Iris pigment epithelial cell (primary cell): ENCODE results near the gene SLC25A52.
"Not testable (repeated sequence)": the region's sequence is repeated elsewhere in the genome, so short reads cannot be mapped to it uniquely, and the experiment has no call there.

Experiments used
- DNase-seq: peaks from one replicate; pipeline ENCODE4 v3.0.0-alpha.2; 2011; ENCODE audit warnings: low read depth

SLC25A52 gene, protein sequence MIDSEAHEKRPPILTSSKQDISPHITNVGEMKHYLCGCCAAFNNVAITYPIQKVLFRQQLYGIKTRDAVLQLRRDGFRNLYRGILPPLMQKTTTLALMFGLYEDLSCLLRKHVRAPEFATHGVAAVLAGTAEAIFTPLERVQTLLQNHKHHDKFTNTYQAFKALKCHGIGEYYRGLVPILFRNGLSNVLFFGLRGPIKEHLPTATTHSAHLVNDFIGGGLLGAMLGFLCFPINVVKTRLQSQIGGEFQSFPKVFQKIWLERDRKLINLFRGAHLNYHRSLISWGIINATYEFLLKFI

DNA sequence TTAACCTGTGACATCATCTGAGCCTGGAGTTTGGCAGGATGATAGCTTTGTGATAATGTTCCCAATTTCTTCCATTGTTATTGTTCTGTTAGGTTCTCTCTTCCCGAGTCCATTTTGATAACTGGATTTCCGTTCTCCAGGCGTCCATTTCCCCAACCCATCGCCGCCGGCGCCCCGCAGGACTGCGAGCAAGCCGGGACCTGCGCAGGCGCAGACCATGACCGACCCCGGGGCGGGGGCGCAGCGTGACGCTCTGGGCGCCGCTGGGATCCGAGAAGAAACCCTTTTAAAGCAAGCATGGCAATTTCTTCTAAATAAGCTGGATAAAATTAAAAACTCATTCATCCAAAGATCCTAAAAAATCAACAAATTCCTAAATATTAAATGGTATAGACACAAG, at the start of gene SLC25A52:
Gene SLC25A52 (minus strand): TSS at position 186 of the 400 bp plus-strand sequence. CDS start 219 bp downstream, outside the sequence.
- no peak for DNase-seq

DNA sequence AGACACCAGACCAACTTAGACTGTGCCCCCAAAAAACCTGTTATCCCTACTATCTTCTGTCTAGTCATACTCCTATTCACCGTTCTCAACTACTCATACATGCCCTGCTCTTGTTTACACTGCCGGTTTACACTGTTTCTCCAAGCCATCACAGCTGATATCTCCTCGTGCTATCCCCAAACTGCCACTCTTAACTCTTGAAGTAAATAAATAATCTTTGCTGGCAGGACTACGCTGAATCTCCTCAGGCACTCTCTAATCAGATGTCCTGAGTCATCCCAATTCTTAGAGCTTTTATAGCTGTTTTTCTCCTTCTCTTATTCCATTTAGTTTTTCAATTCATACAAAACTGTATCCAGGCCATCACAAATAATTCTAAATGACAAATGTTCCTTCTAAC, 48.4 kb upstream of the SLC25A52 start:
- DNase-seq, result not testable (repeated sequence)

DNA sequence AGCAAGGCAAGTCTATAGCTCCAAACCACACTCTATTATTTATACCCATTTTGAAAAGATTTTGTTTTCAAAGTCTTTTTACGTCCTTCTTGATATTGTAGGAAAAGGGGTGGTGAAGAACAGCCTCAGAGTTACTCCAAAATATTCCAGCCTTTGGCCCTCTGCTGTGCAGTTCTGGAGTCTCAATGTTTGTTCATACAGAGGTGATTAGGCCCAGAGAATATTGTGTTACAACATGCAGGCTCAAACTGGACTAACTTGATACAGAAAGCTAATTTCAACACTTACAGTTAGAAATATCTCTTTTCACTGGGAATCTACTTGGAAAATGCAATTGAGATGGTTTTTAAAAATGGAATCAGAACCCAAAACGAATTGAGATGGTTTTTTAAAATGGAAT, 40.4 kb upstream of the SLC25A52 start:
- no peak for DNase-seq

DNA sequence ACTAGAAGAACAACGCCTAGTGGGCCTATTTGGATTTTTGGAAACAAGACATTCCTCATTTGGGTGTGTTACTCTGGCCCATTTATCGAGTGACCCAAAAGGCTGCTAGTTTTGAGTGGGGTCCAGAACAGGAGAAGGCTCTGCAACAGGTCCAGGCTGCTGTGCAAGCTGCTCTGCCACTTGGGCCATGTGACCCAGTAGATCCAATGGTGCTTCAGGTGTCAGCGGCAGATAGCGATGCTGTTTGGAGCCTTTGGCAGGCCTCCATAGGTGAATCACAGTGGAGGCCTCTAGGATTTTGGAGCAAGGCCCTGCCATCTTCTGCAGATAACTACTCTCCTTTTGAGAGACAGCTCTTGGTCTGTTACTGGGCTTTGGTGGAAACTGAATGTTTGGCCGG, 38.6 kb upstream of the SLC25A52 start:
- DNase-seq, result not testable (repeated sequence)

DNA sequence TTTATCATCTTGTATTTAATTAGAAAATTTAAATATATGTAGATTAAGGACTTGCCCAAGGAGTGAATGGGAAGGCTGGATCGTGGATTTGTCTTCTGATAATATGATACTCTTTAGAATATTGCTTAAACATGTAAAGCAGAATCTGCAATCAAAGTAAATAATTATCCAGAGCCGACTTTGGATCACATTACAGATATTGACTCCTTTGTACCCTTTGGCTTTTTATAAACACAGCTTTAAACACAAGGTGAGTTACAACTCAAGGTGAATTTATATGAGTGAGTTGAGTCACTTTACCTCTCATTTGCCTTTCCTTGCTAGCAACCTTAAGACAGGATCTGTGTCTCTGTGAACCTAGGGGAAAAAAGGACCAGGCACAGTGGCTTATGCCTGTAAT, 37.7 kb upstream of the SLC25A52 start:
- DNase-seq, result no peak

DNA sequence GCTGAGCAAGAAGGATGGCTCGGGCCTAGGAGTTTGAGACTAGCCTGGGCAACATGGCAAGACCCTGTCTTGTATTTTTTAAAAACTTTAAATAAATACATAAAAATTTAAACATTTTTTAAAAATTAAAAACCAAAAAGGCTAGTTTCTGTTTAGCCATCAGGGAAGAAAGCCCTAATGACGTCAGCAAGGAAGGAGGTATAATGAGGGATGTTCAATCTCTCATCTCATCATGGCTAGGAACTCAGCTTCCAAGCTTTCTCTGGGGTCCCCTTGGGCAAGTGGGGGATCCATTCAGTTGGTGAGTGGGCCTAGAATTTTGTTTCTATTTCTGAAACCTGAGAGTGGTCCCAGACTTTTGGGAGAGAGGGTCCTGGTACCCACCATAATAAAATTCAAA, 35.1 kb upstream of the SLC25A52 start:
- DNase-seq, result no peak

DNA sequence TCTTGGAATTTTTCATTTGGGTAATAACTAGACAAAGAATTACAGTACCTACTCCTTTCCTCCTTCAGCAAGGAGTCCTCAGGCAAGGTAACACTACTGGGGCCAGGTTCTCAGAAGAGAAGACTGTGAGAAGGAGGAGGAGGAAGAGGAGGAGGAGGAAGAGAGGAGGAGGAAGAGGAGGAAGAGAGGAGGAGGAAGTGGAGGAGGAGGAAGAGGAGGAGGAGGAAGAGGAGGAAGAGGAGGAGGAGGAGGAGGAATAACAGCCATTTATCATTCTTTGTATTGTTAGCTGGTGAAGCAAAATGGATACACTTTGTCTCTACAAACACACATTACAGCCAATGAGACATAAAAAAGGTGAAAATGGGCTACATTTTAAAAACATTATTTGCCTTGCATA, 32.9 kb upstream of the SLC25A52 start:
- no peak for DNase-seq

DNA sequence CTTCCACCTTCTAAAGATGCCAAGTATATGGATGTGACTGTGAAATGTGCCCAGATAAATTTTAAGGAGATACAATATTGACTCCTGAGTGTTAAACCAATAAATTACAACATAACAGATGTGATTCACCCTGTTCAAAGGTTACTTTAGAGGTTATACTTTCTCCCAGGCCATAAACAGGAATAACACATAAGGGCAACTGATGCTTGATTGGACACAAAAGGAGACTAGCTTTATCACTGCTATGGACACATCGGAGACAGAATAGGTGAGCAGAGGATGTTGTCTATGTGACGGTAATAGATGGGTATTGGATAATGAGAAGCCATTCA, 31.9 kb upstream of the SLC25A52 start:
- no peak for DNase-seq

DNA sequence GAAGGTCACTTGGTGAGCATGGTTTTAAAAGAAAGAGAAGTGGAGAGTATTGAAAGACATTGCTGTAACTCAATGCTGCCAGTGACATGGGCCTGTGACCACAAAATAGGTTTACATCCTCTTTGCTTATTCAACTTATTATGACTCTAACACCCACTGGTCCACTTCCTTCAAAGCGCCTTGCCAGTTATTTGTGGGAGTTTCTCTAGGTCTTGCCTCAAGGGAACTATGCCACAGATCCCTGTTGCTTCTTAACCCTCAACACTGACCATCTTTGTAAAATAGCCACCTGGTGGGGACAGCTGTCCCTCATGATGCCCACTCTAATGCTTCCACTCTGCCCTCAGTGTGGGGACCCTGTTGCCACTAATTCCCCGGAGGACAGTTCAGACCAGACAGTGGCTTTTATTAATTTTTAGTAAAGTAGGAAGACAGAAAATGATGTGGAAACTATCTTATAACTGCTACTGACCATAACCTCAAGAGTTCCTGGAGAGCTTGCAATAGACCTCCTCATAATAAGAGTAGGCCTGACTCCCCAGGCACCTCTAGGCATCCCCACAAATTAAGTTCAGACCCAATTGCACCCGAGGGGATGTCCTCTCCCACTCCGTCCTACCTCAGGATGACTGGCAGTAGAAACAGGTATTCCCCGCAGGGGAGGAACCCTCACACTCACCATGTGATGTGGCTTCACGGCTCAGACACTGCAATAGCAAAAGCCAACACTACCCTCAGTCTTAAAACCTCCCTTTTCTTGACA, 31.3 kb upstream of the SLC25A52 start:
- no peak for DNase-seq

DNA sequence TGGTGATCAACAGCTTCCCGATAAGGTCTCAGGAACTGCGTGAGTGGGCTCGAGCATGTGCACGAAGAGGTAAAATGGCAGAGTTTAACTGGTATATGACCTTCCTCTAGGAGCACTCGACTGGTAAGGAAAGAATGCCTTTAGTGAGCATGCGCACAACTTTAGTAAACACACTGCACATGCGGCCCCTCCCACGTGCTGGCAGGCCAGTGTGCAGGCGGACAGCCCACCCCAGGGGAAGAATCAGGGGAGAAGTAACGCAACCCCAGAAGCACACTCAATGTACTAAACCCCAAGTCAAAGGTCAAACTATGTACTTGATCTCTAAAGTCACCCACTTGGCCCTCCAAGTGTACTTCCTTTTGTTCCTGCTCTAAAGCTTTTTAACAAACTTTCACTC, 28.7 kb upstream of the SLC25A52 start:
- DNase-seq, result no peak

DNA sequence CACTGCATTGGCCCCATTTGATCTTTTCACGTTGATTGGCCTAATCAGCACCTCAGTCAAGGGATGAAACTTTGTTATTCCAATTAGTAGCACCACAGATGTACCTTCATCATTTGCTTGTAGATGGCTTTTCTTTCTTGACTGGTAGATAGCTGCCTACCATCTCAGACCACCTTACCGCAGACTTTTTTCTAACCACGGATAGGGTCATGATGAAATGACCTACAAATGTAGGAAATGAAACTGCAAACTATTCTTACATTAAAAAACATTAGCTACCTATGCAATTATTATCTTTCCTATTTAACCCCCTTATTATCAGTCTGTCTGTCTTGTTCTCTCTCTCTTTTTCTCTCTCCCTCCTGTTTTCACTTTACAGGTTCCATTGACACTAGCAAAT, 22.4 kb upstream of the SLC25A52 start:
- DNase-seq, result no peak

DNA sequence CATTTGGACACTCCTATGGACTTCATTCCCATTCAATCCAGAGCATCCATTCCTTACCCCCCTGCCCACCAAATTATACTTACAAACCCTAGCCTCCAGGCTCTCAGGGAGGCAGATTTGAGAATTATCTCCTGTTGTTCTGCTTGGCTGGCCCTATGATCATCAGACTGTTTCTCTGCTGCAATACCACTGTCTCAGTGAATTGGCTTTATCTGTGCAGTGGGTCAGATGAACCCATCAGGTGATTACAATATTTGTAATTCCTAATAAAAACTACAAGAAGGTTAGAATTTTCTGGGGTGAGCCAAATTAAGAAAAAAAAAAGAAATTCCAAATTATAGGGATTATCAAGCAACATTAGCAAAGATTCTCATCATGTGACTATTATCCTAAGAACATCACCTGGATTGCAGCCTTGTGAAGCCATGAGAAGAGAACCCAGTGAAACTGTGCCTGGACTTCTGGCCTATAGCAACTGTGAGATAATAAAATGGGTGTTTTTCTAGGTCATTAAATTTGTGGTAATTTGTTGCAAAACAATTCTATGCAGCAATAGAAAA, 17.8 kb upstream of the SLC25A52 start:
- no peak for DNase-seq

DNA sequence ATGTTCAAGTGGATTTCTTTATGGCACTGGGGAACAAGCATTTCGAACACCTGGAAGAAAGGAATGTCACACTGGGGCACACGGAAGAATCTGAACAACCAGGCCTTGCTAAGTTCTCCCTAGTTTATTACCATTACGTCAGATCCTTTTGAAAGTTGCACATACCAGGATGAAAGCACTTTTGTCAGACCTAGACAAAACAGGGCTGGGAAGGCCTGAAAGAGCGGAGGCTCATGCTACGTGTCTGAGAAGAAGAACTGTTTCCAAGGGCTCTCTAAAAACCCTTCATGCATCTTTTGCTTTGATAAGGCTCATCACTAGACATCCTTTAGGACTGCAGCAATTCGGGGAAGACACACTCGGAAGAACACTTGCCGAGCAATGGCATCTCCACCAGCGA, 15.4 kb upstream of the SLC25A52 start:
- no peak for DNase-seq

DNA sequence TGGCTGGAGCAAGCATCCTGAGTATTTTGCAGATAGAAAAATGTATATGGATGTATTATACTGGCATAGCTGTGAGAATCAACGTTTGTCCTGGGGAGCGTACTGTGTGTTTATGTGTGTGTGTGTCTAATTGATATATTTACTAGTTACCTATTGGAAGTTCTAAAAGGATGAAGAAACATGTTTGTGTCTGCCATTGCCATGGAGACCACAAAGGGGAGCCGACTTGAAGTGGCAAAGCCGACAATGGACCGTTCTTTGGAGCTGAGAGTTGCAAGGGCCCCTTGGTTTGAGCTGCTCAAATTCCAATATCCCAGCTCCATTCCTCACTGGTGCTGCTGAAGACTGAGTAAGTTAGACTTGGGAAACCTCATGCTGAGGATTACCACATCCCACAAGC, 14.3 kb upstream of the SLC25A52 start:
- no peak for DNase-seq

DNA sequence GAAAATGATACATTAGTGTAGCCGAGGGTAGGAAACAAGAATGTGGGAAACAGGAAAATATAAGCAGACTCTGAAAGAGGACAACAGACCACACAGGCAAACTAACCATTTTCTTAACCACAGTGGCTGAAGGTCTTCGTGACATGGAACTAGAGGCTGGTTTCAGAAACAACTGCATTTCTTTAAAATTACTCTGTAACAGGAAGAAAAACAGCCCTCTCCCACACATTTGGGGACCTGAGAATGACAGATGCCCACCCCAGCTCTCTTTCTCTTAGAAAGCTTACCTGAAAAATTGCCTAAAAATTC, 13.8 kb upstream of the SLC25A52 start:
- DNase-seq, result no peak

DNA sequence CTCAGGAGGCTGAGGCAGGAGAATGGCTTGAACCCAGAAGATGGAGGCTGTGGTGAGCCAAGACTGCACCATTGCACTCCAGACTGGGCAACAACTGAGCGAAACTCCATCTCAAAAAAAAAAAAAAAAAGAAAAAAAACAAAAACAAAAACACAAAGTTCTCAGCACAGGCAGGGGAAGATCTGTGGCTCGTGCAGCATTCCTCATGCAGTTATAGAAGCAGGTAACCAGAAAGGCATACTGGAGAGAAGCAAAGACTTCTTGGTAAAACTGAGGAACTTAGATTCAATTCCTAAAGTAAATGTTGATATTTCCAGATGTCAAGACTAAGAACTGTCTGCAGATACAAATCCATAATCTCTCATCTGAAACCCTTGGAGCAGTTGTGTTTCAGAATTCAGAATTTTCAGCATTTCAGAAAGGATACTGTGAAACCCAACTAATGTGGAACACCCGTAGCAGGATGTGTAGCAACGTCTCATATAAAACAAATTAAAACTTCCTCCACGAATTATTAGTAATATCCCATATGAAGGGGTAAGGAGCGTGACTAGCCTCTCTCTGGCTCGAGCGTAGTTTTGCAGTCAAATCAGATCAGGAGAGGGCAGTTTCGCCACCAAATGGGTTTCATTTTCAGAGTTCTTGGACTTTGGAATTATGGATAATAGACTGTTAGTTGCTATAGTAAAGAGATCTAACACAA, 13.2 kb upstream of the SLC25A52 start:
- DNase-seq, result no peak

DNA sequence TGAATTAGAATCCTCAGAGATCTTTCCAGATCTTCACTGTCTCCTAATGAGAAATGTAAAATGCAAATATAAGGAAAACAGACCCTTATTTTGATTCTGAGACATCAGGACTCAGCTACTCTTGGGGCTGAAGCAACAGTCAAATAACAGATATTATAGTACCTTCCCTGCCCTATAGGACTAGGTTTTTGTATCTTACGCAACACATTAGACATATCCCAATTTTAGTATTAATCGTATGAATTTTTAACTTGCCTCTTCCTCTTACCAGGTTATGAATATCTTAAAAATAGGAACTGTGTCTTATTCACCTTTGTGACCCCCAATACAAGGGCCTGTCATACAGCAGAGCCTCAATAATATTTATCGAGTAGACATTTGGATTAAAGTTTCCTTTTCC, 12.0 kb upstream of the SLC25A52 start:
- no peak for DNase-seq

DNA sequence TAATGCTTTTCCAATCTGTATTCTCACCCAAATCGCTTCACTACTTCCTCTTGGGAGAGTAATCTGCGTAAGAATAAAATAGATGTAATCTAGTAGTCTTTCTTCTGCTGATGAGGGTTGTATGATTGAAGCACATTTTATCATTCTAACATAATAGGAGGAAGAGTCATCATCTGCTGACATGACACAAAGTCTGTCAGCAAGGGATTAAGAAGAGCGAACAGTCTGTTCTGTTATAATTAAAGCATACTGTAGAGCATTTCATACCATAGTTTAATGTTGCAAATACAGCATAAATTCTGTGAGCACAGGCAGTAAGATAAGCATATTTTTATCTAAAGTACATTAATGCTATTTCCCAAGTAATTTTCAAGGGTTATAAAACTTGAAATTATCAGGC, 10.4 kb downstream of the SLC25A52 start:
- no peak for DNase-seq

DNA sequence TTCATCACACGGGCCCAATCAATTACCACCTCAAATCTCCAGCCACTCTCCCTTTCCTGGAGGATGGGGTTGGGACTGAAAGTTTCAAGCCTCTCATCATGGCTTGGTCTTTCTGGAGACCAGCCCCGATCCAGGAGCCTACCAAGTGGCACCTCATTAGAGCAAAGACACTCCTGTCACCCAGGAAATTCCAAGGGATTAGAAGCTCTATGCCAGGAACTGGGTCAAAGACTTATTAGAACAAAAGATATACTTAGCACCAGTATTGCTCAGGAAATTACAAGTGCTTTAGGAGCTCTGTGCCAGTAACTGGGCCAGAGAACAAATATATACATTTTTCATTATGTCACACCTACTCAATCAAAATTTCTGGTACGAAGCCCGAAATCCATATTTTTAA, 14.3 kb downstream of the SLC25A52 start:
- no peak for DNase-seq

DNA sequence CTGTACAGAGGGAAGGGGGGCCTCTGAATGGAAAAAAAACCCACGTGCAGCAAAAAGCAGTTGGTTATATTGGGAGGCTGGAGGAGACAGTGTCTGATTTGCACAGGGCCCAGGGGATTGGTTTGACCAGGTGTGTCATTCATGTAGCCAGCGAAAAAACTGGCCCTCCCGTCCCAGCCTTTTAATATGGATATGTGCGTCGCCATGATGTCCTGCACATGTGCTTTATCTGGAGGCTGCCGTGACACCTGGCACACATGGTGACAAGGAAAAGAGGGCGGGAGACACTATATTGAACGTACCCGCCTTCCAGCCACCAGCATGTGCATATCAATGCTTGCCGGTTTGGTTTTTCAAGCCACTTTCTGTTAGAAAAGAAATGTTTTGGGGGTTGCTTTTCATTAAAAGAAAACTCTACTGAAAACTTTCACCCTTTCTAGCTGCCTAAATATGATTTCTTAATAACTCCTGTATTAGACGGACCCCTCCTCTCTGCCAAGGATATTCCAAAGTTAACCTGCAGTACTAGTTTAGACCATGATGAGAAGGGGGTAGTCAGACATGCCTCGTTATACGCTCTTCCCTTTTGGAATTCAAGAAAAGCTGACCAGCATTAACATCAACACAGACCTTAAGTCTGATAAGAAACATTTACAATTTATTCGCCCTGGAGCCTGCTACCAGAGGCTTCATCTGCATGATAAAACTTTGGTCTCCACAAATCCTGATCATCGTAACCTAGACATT, 16.2 kb downstream of the SLC25A52 start:
- DNase-seq, result no peak

DNA sequence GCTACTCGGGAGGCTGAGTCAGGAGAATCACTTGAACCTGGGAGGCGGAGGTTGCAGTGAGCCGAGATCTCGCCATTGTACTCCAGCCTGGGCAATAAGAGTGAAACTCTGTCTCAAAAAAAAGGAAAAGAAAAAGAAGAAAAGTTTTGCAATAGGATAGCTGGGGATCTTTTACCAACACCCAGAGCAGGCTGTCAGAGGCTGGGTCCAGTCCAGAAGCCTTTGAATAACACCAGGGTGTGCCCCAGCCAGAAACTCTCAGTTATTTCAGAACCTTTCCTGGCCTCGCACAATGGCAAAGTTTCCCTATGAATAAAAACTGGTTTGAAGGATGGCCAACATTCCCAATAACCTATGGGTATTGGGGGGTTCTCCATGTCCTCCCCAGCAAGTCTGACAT, 17.1 kb downstream of the SLC25A52 start:
- DNase-seq, result not testable (repeated sequence)

DNA sequence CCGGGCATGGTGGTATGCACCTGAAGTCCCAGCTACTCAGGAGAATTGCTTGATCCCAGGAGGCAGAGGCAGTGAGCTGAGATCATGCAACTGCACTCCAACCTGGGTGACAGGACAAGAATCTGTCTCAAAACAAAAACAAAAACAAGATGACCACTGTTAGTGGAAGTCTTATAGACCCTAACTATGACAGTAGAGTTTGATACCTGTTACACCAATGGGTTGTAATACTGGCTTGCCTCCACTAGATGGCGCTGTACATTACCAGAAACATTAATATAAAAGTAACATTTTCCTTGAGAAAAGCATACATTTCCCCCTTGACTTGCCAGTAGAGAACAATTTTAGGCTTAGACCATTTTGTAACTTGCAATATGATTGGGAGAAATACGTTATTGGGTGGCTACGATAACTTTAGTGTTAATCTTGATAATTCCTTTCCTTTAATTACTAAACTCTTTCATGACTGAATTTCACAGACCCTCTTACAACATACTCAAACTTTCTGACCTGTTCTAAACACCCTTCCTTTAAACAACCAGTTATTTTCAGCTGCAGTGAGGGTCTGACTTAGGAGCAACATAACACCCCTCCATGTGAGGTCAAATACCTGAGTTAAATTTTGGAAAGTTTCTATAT, 19.5 kb downstream of the SLC25A52 start:
- peak; percentile 25 for DNase-seq
